ENCODE data around the gene ACOXL. TPM values are rescaled to one million over a fixed set of nuclear protein-coding genes. Genes with fewer than 3 reads are reported as not detected.

ACOXL gene
- total RNA-seq, 3 donors from 2014 or later (not counting 1 experiment from before 2014, with no cell fraction given) = not detected

DNA sequence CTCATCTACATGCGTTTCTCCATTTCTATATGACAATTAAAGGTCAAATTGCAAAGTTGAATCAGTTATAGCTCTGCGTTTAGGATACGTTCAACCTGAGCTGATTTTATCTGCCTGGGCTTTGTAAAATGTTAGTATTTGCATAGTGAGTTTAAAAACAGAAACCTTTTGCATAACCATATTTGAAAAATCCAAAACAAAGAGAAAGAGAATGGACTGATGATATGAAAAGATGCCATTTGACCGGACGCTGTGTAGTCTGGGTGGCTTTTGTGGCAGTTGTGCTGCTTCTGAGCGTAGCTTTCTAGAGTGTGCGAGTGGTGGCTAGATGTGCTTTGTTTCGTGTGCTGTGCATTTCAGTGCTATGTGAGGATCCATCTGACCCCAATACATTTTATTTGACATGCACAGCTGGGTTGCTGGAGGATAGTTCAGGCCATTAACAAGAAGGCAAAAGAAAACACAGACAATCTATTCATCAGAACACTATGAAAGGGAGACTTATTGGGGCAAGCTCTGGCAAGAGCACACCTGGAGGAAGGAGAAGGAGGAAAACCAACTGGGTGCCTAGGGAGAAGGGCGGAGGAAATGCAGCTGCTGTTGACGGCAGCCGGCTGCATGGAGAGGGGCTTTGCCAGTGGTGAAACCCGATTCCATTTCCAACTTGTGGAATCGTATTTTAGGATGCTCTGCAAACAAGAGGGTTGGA is 126.8 kb downstream of the ACOXL start:
- TF ChIP-seq, protein P1, sequence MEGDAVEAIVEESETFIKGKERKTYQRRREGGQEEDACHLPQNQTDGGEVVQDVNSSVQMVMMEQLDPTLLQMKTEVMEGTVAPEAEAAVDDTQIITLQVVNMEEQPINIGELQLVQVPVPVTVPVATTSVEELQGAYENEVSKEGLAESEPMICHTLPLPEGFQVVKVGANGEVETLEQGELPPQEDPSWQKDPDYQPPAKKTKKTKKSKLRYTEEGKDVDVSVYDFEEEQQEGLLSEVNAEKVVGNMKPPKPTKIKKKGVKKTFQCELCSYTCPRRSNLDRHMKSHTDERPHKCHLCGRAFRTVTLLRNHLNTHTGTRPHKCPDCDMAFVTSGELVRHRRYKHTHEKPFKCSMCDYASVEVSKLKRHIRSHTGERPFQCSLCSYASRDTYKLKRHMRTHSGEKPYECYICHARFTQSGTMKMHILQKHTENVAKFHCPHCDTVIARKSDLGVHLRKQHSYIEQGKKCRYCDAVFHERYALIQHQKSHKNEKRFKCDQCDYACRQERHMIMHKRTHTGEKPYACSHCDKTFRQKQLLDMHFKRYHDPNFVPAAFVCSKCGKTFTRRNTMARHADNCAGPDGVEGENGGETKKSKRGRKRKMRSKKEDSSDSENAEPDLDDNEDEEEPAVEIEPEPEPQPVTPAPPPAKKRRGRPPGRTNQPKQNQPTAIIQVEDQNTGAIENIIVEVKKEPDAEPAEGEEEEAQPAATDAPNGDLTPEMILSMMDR (IDR thresholded peaks at IDR 0.05) = no peak
- WGBS (ENCODE audit: insufficient coverage) = 81% methylated on average over 13 of the region's 13 CpGs
- no peaks in the 10 kb centered on the region for H3K9me3 ChIP-seq (ENCODE audit: control insufficient read depth, insufficient read depth, low read length)
- no peak overlapping the region for H3K4me3 ChIP-seq (ENCODE audit: low read length)
- Mint-ChIP-seq H3K27me3 (ENCODE audit: low read depth in 2 of 2) (peaks cover 28 to 30% of the 10 kb centered on the region in 2 donors), H3K36me3 (no peaks in the 10 kb centered on the region), H3K4me1 (peaks cover 47 to 54% of the 10 kb centered on the region in 2 donors), H3K9me3 (no peaks in the 10 kb centered on the region), H3K27ac (peak overlapping the region; percentile 12 to 68), H3K4me3 (peak overlapping the region; percentile 1)
- no peak for ATAC-seq
- H3K27me3 ChIP-seq (ENCODE audit: control insufficient read depth, insufficient read depth, low read length) = no peaks in the 10 kb centered on the region
- peaks cover 54% of the 10 kb centered on the region for H3K4me1 ChIP-seq (ENCODE audit: control insufficient read depth, insufficient read depth, low read length)
- no peaks in the 10 kb centered on the region for H3K36me3 ChIP-seq (ENCODE audit: control insufficient read depth, insufficient read depth, low read length)
- DNase-seq = peak in 1 of 2 donors; percentile 45
- H3K27ac ChIP-seq (ENCODE audit: low read length) = no peak overlapping the region
- intact Hi-C loops (cut with micrococcal nuclease) = no loop called here

DNA sequence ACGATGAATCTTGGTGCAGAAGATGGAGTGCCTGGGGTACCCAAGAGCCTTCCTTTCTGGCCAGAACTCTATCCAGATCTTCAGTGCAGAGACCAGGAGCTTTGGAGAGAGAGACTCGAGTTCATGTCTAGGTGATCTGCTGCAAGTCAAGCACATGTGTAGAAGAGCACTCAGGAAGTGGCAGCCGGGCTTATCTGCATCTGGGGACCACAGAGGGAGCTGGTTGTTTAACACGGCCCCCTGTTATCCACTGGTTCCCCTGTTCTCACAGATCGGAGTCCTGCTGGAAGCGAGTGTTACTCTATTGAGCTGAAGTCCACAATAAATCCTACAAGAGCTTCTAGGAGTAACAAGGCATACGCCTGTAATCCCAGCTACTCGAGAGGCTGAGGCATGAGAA is 128.3 kb downstream of the ACOXL start:
- no peak overlapping the region for H3K4me3 Mint-ChIP-seq
- ATAC-seq (no peak), DNase-seq (peak in 1 of 2 donors; percentile 55)
- H3K36me3 ChIP-seq (ENCODE audit: control insufficient read depth, insufficient read depth, low read length) = no peaks in the 10 kb centered on the region
- no peak overlapping the region for H3K27ac ChIP-seq (ENCODE audit: low read length)
- peaks cover 43% of the 10 kb centered on the region for H3K4me1 ChIP-seq (ENCODE audit: control insufficient read depth, insufficient read depth, low read length)
- peaks cover 30 to 41% of the 10 kb centered on the region in 2 donors for H3K27me3 Mint-ChIP-seq (ENCODE audit: low read depth in 2 of 2)
- TF ChIP-seq, protein P1 (IDR thresholded peaks at IDR 0.05) = no peak
- no peak overlapping the region for H3K27ac Mint-ChIP-seq
- H3K4me3 ChIP-seq (ENCODE audit: low read length) = no peak overlapping the region
- 61% methylated on average over 8 of the region's 8 CpGs for WGBS (ENCODE audit: insufficient coverage)
- H3K27me3 ChIP-seq (ENCODE audit: control insufficient read depth, insufficient read depth, low read length) = no peaks in the 10 kb centered on the region
- intact Hi-C loops (cut with micrococcal nuclease) = no loop called here
- H3K4me1 Mint-ChIP-seq = peaks cover 32 to 39% of the 10 kb centered on the region in 2 donors
- H3K9me3 ChIP-seq (ENCODE audit: control insufficient read depth, insufficient read depth, low read length) = no peaks in the 10 kb centered on the region
- no peaks in the 10 kb centered on the region for H3K9me3 Mint-ChIP-seq
- H3K36me3 Mint-ChIP-seq = no peaks in the 10 kb centered on the region

DNA sequence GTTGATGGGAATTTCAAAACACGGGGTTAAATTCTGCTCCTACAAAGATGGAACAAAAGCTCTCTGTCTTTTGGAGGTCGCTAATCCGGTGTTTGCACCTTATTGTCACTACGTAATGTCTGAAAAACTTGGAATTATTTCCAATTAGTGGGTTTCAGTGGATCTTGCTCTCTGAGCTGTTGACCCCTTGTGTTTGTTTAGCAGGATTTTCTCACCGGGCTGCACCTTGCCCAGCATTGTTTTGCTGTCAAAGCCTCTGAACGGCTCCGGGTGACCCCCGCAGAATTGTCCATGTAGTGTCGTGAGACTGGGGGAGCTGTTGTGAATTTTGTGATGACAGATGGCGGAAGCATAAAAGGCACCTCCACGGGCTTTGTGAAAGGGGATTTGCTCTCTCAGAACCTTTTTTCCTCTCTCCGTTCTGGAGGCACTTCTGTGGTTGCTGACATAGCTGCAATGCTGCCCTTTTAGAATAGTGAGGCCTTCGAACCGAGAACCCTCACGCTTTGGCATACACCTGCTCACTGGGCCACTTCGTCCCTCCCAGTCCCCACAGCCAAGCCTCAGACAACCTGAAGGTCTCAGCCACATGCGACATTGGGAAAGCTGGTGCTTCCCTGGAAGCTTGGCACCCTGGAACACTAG is 129.4 kb downstream of the ACOXL start:
- Histone ChIP-seq H3K4me3 (ENCODE audit: low read length) (no peak overlapping the region), H3K27ac (ENCODE audit: low read length) (no peak overlapping the region), H3K27me3 (ENCODE audit: control insufficient read depth, insufficient read depth, low read length) (no peaks in the 10 kb centered on the region), H3K4me1 (ENCODE audit: control insufficient read depth, insufficient read depth, low read length) (peaks cover 37% of the 10 kb centered on the region), H3K36me3 (ENCODE audit: control insufficient read depth, insufficient read depth, low read length) (no peaks in the 10 kb centered on the region), H3K9me3 (ENCODE audit: control insufficient read depth, insufficient read depth, low read length) (no peaks in the 10 kb centered on the region)
- Mint-ChIP-seq H3K9me3 (no peaks in the 10 kb centered on the region), H3K4me1 (peaks cover 22 to 28% of the 10 kb centered on the region in 2 donors), H3K27me3 (ENCODE audit: low read depth in 2 of 2) (peaks cover 25 to 52% of the 10 kb centered on the region in 2 donors), H3K4me3 (no peak overlapping the region), H3K27ac (no peak overlapping the region), H3K36me3 (no peaks in the 10 kb centered on the region)
- 90% methylated on average over 17 of the region's 17 CpGs for WGBS (ENCODE audit: insufficient coverage)
- TF ChIP-seq, protein P1 (IDR thresholded peaks at IDR 0.05) = no peak
- DNase-seq (no peak), ATAC-seq (no peak)
- intact Hi-C loops (cut with micrococcal nuclease) = no loop called here

Measured in natural killer cell (primary cell).